ENCODE data around the gene SHC1.
A peak's percentile ranks its signal among the peaks of the same experiment; 100 is the strongest.

Gene SHC1

GRCh38 chr1:155009221-155009711 is 38.7 kb upstream of the SHC1 start:
- no peak overlapping the region for H3K4me3 ChIP-seq (ENCODE audit: low read length)
- H3K4me2 ChIP-seq (ENCODE audit: low read length), result peak overlapping the region; percentile 43
- H4K20me1 ChIP-seq (ENCODE audit: control insufficient read depth, insufficient read depth, low read depth, low read length), result no peaks in the 10 kb centered on the region
- peaks cover 32% of the 10 kb centered on the region for H3F3A ChIP-seq (ENCODE audit: control insufficient read depth, insufficient read depth)
- H3K9me2 ChIP-seq (replicated peaks; ENCODE audit: control insufficient read depth, low read length), result no peaks in the 10 kb centered on the region
- no peaks in the 10 kb centered on the region for H3K27me3 ChIP-seq (ENCODE audit: control insufficient read depth, low read length)
- TF ChIP-seq EZH2phosphoT487 (IDR thresholded peaks at IDR 0.05; ENCODE audit: borderline replicate concordance, low read length) (no peak), CTCF (IDR thresholded peaks at IDR 0.05; ENCODE audit: low read depth, low read length, poor library complexity, severe bottlenecking) (no peak)
- H3K9me3 ChIP-seq (ENCODE audit: control insufficient read depth, insufficient read depth, low read length), result no peaks in the 10 kb centered on the region
- H3K36me3 ChIP-seq (ENCODE audit: control insufficient read depth, low read length), result peaks cover 4% of the 10 kb centered on the region; the same call in 1 of the 2 replicates
- peaks cover 12% of the 10 kb centered on the region for H3K79me2 ChIP-seq (ENCODE audit: control insufficient read depth, low read length)
- H3K27ac ChIP-seq (ENCODE audit: low read depth, low read length), result no peak overlapping the region
- peaks cover 90% of the 10 kb centered on the region for H3K4me1 ChIP-seq (ENCODE audit: control insufficient read depth, low read length)

GRCh38 chr1:155008015-155008941 is 37.7 kb upstream of the SHC1 start:
- H3K9me2 ChIP-seq (replicated peaks; ENCODE audit: control insufficient read depth, low read length), result no peaks in the 10 kb centered on the region
- peak overlapping the region; percentile 43 for H3K4me2 ChIP-seq (ENCODE audit: low read length)
- no peaks in the 10 kb centered on the region for H3K27me3 ChIP-seq (ENCODE audit: control insufficient read depth, low read length)
- TF ChIP-seq EZH2phosphoT487 (IDR thresholded peaks at IDR 0.05; ENCODE audit: borderline replicate concordance, low read length) (no peak), CTCF (IDR thresholded peaks at IDR 0.05; ENCODE audit: low read depth, low read length, poor library complexity, severe bottlenecking) (no peak)
- no peaks in the 10 kb centered on the region for H3K36me3 ChIP-seq (ENCODE audit: control insufficient read depth, low read length)
- H3K9me3 ChIP-seq (ENCODE audit: control insufficient read depth, insufficient read depth, low read length), result no peaks in the 10 kb centered on the region
- H4K20me1 ChIP-seq (ENCODE audit: control insufficient read depth, insufficient read depth, low read depth, low read length), result no peaks in the 10 kb centered on the region
- peaks cover 21% of the 10 kb centered on the region for H3K79me2 ChIP-seq (ENCODE audit: control insufficient read depth, low read length)
- no peak overlapping the region for H3K4me3 ChIP-seq (ENCODE audit: low read length)
- peaks cover 89% of the 10 kb centered on the region for H3K4me1 ChIP-seq (ENCODE audit: control insufficient read depth, low read length)
- H3K27ac ChIP-seq (ENCODE audit: low read depth, low read length), result no peak overlapping the region
- H3F3A ChIP-seq (ENCODE audit: control insufficient read depth, insufficient read depth), result peaks cover 30% of the 10 kb centered on the region

- Histone ChIP-seq H3K4me2 (ENCODE audit: low read length) (no peak overlapping the region), H3K27ac (ENCODE audit: low read depth, low read length) (no peak overlapping the region)
These were observed 36.8 kb upstream of the SHC1 start for GRCh38 chr1:155007251-155007828.

More at GRCh38 chr1:155007251-155007828, 36.8 kb upstream of the SHC1 start:
- Histone ChIP-seq H3F3A (ENCODE audit: control insufficient read depth, insufficient read depth) (peaks cover 21% of the 10 kb centered on the region), H3K36me3 (ENCODE audit: control insufficient read depth, low read length) (no peaks in the 10 kb centered on the region), H3K9me2 (replicated peaks; ENCODE audit: control insufficient read depth, low read length) (no peaks in the 10 kb centered on the region), H3K27me3 (ENCODE audit: control insufficient read depth, low read length) (no peaks in the 10 kb centered on the region), H3K4me1 (ENCODE audit: control insufficient read depth, low read length) (peaks cover 80% of the 10 kb centered on the region), H4K20me1 (ENCODE audit: control insufficient read depth, insufficient read depth, low read depth, low read length) (no peaks in the 10 kb centered on the region), H3K79me2 (ENCODE audit: control insufficient read depth, low read length) (peaks cover 28% of the 10 kb centered on the region), H3K4me3 (ENCODE audit: low read length) (no peak overlapping the region), H3K9me3 (ENCODE audit: control insufficient read depth, insufficient read depth, low read length) (no peaks in the 10 kb centered on the region)
- TF ChIP-seq CTCF (IDR thresholded peaks at IDR 0.05; ENCODE audit: low read depth, low read length, poor library complexity, severe bottlenecking) (no peak), EZH2phosphoT487 (IDR thresholded peaks at IDR 0.05; ENCODE audit: borderline replicate concordance, low read length) (no peak)

Data from DOHH2 (cell line).